Kidney tubule cell (primary cell): ENCODE results near the gene ZNF91.
"Not testable (repeated sequence)": the region's sequence is repeated elsewhere in the genome, so short reads cannot be mapped to it uniquely, and the experiment has no call there.

Experiments
- DNase-seq: peaks from one replicate; pipeline ENCODE4 v3.0.0-alpha.2; 2018; ENCODE audit warnings: low spot score

ZNF91 gene

DNA sequence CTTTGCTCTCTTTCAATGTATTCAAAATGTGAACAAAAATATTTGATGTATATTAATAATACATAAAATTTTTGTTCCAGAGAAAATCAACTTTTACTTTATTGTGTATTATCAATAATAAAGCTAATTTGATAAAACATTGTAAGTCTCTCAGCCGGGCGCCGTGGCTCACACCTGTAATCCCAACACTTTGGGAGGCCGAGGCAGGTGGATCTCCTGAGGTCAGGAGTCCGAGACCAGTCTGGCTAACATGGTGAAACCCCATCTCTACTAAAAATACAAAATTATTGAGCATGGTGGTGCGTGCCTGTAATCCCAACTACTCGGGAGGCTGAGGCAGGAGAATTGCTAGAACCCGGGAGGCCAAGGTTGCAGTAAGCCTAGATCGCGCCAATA is 449 bp upstream of the ZNF91 start:
- not testable (repeated sequence) for DNase-seq

DNA sequence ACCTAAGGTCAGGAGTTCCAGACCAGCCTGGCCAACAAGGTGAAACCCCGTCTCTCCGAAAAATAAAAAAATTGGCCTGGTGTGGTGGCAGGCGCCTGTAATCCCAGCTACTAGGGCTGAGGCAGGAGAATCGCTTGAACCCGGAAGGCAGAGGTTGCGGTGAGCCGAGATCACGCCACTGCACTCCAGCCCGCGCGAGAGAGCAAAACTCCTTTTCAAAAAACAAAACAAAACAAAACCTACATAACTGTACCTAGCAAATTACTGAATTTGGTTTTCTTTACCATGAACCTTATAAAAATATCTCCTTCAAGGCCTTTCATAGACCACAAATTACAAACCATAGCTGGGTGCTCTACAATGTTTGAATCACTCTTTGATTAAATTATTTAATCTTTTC is 760 bp downstream of the ZNF91 start:
- DNase-seq, result peak; percentile 50

DNA sequence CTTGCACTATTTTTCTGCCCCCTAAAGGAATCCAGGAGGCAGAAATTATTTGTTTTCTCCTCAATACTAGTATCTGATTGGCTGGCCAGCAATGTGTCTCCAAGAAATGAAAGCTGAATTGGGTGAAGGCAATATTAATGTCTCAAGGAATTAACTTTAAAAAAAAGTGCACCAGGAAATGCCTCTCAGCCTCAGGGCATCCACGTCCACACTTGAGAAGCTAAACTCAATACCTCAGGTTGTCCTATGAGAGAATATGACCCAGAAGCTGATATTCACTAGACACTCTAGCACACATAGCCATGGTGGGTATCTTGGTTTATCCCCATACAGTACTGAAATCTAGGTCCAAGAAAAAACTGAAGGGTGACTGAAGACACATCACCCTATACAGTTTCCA is 2.1 kb downstream of the ZNF91 start:
- peak; percentile 29 for DNase-seq

DNA sequence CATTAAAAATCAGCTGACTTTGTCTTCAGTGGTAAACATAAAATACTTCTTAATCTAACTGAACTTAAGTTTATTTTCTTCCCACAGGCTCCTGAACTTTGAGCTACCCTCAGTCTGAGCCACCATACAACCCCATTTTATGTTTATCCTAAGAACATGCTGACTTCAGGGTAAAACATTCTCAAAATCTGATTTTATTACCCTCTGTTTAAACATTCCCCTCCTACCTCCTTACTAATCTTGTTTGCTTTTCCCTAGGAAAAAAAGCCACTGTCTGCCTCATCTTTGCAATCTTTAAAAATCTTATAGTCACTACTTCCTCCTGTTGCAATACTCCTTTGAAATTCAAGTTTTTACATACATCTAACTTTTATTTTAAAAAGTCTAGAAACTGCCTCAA is 4.0 kb downstream of the ZNF91 start:
- DNase-seq, result no peak

DNA sequence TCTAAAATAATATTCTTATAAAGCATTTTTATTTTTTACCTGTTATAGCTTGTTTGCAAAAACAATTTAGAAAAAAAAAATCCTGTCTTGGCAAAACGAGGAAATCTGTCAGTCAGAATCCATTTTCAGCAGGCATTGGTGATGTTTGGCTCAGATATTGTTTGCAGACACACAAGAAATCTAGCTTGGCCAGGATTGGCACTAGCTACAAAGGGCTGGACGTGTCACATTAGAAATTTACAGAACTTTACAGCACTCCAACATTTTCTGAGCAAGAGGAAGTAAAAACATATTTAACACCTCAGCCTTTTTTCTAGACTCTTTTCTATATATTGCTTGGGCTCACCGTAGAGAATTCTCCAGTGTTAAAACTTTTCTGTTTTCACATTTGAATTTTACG is 9.9 kb downstream of the ZNF91 start:
- DNase-seq, result no peak

DNA sequence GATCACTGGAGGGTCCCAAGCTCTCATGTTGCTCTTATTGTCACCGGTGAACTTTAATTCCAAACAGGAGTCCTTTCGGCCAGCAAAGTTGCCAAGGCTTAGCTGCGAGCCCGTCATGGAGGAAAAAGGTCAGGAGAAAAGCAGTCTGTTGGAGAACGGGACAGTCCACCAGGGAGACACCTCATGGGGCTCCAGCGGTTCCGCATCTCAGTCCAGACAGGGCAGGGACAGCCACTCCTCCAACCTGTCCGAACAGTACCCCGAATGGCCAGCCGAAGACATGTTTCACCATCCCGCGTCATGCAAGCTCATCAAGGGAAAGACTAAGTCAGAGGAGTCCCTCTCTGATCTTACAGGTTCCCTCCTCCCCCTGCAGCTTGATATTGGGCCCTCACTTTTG is 10.4 kb downstream of the ZNF91 start:
- no peak for DNase-seq

DNA sequence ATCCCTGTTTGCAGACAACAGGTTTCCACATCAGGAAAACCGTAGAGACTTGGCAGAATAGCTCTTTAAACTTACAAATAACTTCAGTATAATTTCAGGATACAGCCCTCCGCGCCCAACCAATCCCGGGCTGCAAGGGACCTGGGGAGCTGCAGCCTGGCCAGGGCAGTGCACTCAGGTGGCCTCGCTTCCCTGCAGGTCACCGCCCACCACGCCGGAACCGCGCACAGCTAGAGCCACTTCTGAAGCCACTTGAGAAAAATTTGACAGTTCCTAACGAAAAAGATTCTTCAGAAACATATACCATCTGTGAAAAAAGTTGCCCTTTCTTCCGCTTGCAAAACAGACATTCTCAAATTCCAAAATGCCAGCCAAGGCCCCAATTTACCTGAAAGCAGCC is 11.1 kb downstream of the ZNF91 start:
- no peak for DNase-seq

DNA sequence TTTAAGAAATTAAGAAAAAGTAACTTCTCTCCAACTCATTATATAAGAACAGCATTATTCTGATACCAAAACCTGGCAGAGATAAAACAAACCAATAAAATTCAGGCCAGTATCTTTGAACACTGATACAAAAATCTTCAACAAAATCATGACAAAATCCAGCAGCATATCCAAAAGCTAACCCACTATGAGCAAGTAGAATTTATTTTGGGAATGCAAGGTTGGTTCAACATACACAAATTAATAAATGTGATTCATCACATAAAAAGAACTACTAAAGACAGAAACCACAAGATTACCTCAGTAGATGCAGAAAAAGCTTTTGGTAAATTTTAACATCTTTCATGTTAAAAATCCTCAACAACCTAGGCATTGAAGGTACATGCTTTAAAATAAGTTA is 12.3 kb downstream of the ZNF91 start:
- no peak for DNase-seq

DNA sequence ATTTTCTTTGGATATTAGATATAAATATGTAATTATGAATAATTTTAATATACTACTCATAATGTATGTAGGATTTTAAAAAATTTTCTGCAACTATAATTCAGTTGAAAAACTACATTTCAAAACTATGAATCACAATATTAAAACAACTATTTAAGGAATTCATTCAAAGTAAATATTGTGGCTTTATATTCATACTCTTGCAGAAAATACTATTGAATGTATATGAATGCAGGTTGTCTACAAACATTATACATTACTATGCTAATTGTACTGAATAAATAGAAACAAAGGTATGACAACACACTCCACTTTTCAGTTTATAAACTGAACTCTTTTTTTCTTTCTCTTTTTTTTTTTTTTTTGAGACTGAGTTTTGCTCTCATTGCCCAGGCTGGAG is 14.2 kb downstream of the ZNF91 start:
- DNase-seq, result no peak

DNA sequence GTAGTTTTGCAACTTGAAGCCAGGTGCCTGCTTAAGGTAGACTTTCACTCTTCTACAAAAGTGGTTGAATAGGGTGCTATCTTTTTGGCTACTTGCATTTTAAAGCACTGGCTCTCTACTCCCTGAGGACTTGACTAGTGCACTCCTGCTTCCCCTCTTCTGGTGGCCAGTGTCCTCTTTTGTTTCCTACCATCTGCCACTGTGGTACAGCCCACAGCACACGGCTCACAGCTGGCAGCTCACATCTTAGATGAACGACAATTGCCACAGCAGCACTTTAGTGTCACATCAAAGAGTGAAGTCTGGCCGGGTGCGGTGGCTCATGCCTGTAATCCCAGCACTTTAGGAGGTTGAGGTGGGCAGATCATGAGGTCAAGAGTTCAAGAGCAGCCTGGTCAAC is 15.6 kb downstream of the ZNF91 start:
- DNase-seq, result not testable (repeated sequence)

DNA sequence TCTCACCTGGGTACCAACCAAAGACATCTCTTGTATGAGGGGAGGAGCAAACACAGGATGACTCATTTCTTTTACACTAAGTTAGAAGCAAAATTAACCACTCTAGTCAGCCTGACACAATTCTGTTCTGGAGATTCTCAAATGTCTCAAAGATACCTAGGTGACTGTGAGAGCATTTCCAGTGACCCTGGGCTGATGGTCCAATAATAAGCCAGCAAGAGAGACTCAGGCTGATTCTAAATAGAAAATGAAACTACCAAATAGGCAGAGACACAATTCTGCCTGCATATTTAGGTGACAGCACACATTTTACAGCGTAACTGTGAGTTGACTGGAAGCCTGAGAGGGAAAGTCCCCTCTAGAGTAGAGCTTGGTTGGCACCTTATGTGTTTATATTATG is 16.3 kb downstream of the ZNF91 start:
- peak; percentile 19 for DNase-seq

DNA sequence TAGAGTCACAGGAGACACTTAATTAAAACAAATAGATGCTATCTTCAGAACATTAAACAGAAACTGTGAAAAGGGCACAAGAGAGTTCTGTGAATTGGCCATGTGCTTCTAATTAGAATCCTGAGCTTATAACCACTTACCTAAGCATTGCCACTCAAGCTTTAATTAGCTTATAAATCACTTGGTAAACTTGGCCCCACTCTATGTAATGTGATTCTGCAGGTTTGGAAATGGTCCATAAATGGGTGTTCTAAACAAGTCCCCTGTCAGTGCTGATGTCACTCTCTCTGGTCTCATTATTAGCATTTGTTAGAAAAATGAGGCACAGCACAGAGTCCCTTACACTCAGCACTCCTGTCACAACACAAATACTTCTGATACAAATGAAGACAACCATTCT is 18.0 kb downstream of the ZNF91 start:
- no peak for DNase-seq

DNA sequence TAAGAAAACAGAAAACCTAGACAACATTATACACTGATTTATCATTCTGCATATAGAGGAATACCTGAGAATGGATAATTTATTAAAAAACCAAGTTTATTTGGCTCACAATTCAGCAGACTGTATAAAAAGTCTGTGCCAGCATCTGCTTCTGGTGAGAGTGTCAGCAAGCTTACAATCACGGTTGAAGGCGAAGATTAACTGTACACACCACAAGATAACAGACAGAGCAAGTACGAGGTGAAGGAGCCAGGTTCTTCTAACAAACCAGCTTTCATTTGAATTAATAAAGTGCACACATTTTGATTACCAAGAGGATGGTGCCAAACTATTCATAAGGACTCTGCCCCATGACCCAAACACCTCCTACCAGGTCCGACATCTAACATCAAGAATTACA is 28.8 kb downstream of the ZNF91 start:
- no peak for DNase-seq

DNA sequence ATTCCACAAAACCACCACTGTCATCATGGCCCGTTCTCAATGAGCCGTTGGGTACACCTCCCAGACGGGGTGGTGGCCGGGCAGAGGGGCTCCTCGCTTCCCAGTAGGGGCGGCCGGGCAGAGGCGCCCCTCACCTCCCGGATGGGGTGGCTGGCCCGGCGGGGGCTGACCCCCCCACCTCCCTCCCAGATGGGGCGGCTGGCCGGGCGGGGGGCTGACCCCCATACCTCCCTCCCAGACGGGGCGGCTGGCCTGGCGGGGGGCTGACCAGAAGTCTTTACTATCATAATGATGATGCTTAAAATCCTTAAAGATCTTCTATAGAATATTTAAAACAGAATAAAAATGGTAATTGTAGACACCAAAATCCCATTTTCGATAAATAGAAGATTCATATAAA is 29.2 kb downstream of the ZNF91 start:
- DNase-seq, result not testable (repeated sequence)

DNA sequence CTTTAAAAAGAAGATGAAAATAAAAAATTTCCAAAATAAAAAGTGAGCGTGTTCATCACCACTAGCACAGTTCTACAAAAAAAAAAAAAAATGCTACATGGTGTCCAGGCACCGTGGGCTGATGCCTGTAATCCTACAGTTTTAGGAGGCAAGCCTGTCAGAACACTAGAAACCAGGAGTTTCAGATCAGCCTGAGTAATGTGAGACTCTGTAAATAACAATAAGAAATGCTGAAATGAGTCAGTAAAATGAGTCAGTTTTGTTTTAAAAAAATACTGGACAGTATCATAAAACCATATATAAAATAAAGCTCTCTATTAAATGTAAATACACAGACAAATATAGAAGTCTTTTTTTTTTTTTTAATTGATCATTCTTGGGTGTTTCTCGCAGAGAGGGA is 30.0 kb downstream of the ZNF91 start:
- DNase-seq, result no peak

DNA sequence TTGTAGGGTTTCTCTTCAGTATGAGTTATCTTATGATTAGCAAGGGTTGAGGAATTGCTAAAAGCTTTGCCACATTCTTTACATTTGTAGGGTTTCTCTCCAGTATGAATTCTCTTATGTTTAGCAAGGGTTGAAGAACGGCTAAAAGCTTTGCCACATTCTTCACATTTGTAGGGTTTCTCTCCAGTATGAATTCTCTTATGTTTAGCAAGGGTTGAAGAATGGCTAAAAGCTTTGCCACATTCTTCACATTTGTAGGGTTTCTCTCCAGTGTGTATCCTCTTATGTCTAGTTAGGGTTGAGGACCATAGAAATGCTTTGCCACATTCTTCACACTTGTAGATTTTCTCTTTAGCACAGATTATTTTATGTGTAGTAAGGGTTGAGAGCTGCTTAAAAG is 33.4 kb downstream of the ZNF91 start:
- not testable (repeated sequence) for DNase-seq

DNA sequence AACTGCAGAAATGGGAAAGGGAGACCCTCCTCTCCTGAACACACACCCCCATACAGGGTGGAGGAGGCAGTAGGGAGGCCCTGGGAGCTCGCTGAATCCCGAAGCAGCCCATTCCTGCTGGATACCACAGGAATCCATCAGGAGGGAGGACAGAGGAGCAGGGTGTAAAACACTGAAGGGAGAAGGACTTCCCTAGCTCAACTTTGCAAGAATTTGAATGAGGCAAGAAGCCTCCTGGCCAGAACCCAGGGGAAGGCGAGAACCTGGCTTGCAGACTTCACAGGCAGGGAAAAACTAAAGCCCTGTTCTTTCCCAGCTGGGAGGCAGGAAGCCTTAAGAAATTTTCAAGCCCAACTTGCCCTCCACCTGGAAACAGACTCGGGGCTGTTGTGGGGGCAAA is 43.5 kb downstream of the ZNF91 start:
- no peak for DNase-seq

DNA sequence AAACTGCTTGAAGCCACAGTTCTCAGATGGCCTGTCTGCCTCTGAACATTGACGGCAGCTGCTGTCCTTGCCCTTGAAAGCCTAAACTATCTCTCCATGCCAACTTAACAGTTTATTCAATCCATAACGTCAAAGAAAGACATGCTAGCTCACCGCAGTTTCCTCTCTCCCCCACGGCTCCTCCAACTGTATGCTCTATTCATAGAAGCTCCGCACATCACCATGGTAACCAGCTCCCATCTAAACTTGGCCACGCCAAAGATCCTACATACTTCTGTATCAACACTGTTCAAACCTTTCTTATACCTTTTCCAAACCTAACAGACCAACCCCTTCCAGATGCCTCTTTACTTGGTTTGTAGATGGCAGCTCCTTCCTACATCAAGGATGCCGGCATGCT is 48.6 kb downstream of the ZNF91 start:
- no peak for DNase-seq

DNA sequence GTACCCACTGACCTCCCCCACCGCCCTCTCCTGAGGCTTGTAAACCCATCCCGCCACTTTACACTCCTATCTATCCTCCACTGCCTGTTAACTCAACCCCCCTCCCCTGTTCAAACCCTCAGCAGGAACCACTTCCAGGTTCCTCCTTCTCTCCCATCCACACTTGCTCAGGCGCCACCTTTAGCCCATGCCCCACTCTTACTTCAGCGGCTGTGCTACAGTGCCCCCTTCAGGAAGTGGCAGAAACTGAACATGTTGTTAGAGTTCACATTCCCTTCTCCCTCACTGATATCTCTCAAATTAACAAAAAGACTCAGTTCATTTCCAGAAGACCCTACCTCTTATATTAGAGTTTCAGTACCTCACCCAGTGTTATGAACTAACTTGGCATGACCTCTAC is 49.4 kb downstream of the ZNF91 start:
- no peak for DNase-seq

DNA sequence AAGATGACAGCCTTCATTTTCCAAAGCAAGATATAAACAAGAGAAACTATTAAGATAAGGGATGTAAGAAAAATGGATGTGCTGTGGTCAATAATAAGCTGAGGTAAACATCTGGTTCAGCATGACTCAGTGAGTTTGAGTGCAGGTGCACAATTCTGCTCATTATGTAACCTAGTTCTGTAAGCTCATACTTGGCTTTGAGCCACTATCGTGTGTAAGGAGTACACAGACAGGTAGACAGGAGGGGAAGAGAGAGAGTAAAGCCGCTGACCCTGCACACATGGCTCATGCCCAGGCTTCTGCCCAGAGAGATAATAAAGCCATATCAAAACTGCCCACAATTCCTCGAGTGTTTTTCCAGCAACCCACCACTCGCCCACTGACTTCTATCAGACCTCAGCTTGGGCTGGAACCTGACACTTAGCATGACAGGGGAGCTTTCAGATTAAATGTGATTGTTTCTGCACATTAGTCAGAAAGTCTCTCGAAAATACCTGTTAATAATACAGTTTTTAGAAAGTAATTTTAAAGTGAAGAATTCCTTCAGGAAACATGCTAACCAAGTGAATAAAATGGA is 51.7 kb downstream of the ZNF91 start:
- peak; percentile 35 for DNase-seq

DNA sequence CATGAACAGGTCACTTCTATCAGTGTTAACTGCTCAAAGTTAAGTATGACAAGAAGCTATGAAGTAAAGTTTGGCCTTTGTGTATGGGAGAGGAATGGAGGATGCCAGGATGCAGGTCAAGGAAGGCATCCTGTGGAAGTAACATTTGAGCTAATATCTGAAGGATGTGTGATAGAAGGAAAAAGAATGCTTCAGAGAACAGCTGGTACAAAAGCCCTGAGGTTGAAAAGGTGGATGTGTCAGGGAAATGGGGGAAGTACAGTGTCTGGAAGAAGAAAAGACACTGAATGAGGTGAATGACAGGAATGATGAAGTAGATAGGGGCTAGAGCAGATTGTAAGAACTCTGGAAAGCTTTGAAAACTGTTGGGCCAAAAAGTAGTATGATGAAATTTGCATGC is 67.1 kb downstream of the ZNF91 start:
- DNase-seq, result no peak

DNA sequence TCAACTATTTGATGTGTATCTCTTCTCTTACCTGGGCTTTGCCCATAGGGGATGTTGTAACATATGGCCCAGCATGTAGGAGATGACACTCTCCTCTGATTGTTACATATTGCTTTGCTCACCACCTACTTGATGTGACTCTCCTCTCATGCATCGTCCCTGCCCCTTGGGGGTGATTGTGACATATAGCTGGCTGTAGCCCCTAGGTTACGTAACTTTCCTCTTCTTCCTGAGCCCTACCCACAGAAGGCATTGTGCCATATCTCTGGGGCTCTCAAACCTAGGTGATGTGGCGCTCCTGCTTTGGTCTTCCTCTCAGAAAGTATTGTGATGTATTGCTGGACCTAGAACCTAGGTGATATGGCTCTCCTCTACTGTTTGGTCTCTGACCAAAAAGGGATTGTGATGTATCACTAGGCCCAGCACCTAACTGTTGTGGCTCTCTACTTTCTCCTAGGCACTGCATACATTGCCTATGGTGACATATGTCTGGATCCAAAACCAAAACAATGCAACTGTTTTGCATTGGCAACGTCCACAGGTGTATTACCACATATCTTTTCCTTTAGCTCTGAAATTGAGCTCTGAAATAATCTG is 73.2 kb downstream of the ZNF91 start:
- no peak for DNase-seq

DNA sequence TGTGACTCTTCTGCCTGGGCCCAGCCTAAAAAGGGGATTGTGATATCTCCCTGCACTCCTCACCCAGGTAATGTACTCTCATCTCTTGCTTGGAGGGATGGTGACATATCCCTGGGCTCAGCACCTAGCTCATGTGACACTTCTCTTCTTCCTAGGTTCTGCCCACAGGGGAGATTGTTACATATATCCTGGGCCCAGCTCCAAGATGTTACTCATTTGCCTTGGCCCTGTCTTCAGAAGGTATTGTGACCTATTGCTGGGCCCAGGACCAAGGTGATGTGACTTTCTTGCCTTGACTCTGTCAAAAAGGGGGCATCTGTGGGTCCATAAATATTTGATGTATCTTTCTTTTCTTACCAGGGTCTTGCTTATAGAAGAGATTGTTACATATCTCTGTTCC is 73.9 kb downstream of the ZNF91 start:
- DNase-seq, result not testable (repeated sequence)

DNA sequence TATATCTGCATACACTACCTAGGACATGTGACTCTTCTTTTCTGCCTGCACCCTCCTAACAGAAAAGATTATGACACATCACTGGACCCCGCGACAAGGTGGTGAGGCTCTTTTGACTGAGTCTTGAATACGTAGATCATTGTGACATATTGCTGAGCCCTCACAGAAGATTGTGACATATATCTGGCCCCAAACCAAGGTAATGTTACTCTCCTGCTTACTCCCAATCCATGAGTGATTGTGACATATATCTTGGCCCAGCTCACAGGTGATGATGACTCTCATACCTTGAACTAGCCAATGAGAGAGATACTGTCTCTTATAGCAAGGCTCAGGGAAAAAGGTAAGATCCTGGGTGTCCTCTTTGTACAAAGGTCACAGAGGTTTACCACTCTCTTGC is 75.7 kb downstream of the ZNF91 start:
- not testable (repeated sequence) for DNase-seq

DNA sequence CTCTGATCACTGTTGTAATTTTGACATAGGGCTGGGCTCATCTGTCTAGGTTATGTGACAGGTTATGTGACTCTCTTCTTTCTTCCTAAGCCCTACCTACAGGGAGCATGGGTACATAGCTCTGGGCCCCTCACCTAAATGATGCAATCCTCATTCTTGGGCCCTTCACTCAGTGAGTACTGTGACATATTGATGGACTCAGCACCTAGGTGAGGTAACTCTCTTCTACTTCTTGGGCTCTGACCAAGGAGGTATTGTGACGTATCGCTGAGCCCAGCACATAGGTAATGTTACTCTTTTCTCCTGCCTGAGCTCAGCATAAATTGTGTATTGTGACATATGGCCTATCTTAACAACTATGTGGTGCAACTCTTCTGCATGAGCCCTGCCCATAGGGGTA is 76.3 kb downstream of the ZNF91 start:
- not testable (repeated sequence) for DNase-seq
